H9 (cell line): ENCODE measurements around the gene RS1. TPM values are rescaled to one million over a fixed set of nuclear protein-coding genes. Genes with fewer than 3 reads are reported as not detected.

Source experiments
- DNase-seq: peaks from one replicate; pipeline ENCODE4 v3.0.0-alpha.2; 2017
- H2AFZ ChIP-seq: one replicate; pipeline ENCODE4 v1.6.1; 2013; ENCODE audit warnings: mild to moderate bottlenecking, low read length, control low read depth, moderate library complexity
- H2AK5ac ChIP-seq: 2 replicates; pipeline ENCODE4 v1.6.1; 2013; ENCODE audit warnings: low read length, control low read depth, mixed read lengths; ENCODE audit not compliant: insufficient read length
- H2BK120ac ChIP-seq: one replicate; pipeline ENCODE4 v1.6.1; 2013; ENCODE audit warnings: low read depth, mild to moderate bottlenecking, low read length, control low read depth, inconsistent platforms; ENCODE audit not compliant: poor library complexity, severe bottlenecking
- H2BK12ac ChIP-seq: 2 replicates; pipeline ENCODE4 v1.6.1; 2013; ENCODE audit warnings: low read length, control low read depth, mixed read lengths, low read depth; ENCODE audit not compliant: insufficient read length
- H2BK15ac ChIP-seq: 2 replicates; pipeline ENCODE4 v1.6.1; 2013; ENCODE audit warnings: low read depth, low read length, control low read depth
- H2BK20ac ChIP-seq: one replicate; pipeline ENCODE4 v1.6.1; 2013; ENCODE audit warnings: low read depth, mild to moderate bottlenecking, low read length, control low read depth, inconsistent platforms; ENCODE audit not compliant: poor library complexity, severe bottlenecking
- H2BK5ac ChIP-seq: 2 replicates; pipeline ENCODE4 v1.6.1; 2013; ENCODE audit warnings: low read length, control low read depth, mixed read lengths; ENCODE audit not compliant: insufficient read length
- H3K14ac ChIP-seq: 2 replicates; pipeline ENCODE4 v1.6.1; 2013; ENCODE audit warnings: low read length, control low read depth; ENCODE audit not compliant: insufficient read depth
- H3K18ac ChIP-seq: 2 replicates; pipeline ENCODE4 v1.6.1; 2013; ENCODE audit warnings: low read depth, mild to moderate bottlenecking, mixed read lengths, low read length, control low read depth; ENCODE audit not compliant: insufficient read length
- H3K23ac ChIP-seq: 2 replicates; pipeline ENCODE4 v1.6.1; 2013; ENCODE audit warnings: low read length, control low read depth, mixed read lengths, low read depth; ENCODE audit not compliant: insufficient read length
- H3K23me2 ChIP-seq: 2 replicates; pipeline ENCODE4 v1.6.1; 2013; ENCODE audit warnings: low read depth, mild to moderate bottlenecking, mixed read lengths, low read length, control low read depth; ENCODE audit not compliant: insufficient read length, poor library complexity, severe bottlenecking
- H3K27ac ChIP-seq: 2 replicates; pipeline ENCODE4 v1.5.1; 2013; ENCODE audit warnings: low read length, control low read depth, mixed read lengths, low read depth; ENCODE audit not compliant: insufficient read length
- H3K27me3 ChIP-seq: 2 replicates; pipeline ENCODE4 v1.6.1; 2013; ENCODE audit warnings: low read length, control low read depth, inconsistent platforms; ENCODE audit not compliant: insufficient read depth
- H3K4ac ChIP-seq: 2 replicates; pipeline ENCODE4 v1.6.1; 2013; ENCODE audit warnings: low read depth, mild to moderate bottlenecking, control low read depth, inconsistent platforms, low read length, moderate library complexity
- H3K4me1 ChIP-seq: 2 replicates; pipeline ENCODE4 v1.6.1; 2013; ENCODE audit warnings: low read length, control low read depth, inconsistent platforms; ENCODE audit not compliant: insufficient read depth
- H3K4me2 ChIP-seq: 2 replicates; pipeline ENCODE4 v1.6.1; 2013; ENCODE audit warnings: low read length, control low read depth, mixed read lengths; ENCODE audit not compliant: insufficient read length, insufficient read depth
- H3K56ac ChIP-seq: 2 replicates; pipeline ENCODE4 v1.6.1; 2013; ENCODE audit warnings: low read depth, mild to moderate bottlenecking, mixed read lengths, low read length, control low read depth; ENCODE audit not compliant: insufficient read length
- H3K79me1 ChIP-seq: 2 replicates; pipeline ENCODE4 v1.6.1; 2013; ENCODE audit warnings: low read depth, mild to moderate bottlenecking, moderate library complexity, low read length, control low read depth, inconsistent platforms; ENCODE audit not compliant: insufficient read depth, poor library complexity, severe bottlenecking
- H3K79me2 ChIP-seq: 2 replicates; pipeline ENCODE4 v1.6.1; 2013; ENCODE audit warnings: low read length, control low read depth, inconsistent platforms; ENCODE audit not compliant: insufficient read depth
- H3K9ac ChIP-seq: 2 replicates; pipeline ENCODE4 v1.6.1; 2013; ENCODE audit warnings: low read length, control low read depth, mixed read lengths; ENCODE audit not compliant: insufficient read length; ENCODE audit errors: extremely low read depth
- H3K9me3 ChIP-seq: one replicate; pipeline ENCODE4 v1.6.1; 2013; ENCODE audit warnings: low read depth, low read length, inconsistent platforms; ENCODE audit not compliant: control insufficient read depth
- H3T11ph ChIP-seq: one replicate; pipeline ENCODE4 v1.6.1; 2013; ENCODE audit warnings: mild to moderate bottlenecking, low read length, control low read depth, inconsistent platforms
- H4K20me1 ChIP-seq: one replicate; pipeline ENCODE4 v1.6.1; 2013; ENCODE audit not compliant: control insufficient read depth, insufficient read length, insufficient read depth
- H4K5ac ChIP-seq: 2 replicates; pipeline ENCODE4 v1.6.1; 2013; ENCODE audit warnings: low read depth, mild to moderate bottlenecking, mixed read lengths, low read length, control low read depth; ENCODE audit not compliant: insufficient read length
- H4K8ac ChIP-seq: replicated peaks from 2 replicates; pipeline ENCODE4 v1.6.1; 2013; ENCODE audit warnings: low read length, control low read depth, mixed read lengths, low read depth; ENCODE audit not compliant: insufficient read length
- H4K91ac ChIP-seq: 2 replicates; pipeline ENCODE4 v1.6.1; 2013; ENCODE audit warnings: low read depth, mild to moderate bottlenecking, moderate library complexity, mixed read lengths, low read length, control low read depth; ENCODE audit not compliant: insufficient read length
- H3K27ac Mint-ChIP-seq, 3 experiments: 2 replicates in 2 of 3; 3 replicates in 1 of 3; pipeline ENCODE4 v1.8.0; 2020 to 2021; ENCODE audit warnings: mixed read lengths in 3 of 3, mild to moderate bottlenecking in 1 of 3, moderate library complexity in 1 of 3
- H3K27me3 Mint-ChIP-seq: 2 replicates; pipeline ENCODE4 v1.8.0; 2021; ENCODE audit warnings: low read depth, mild to moderate bottlenecking, moderate library complexity, mixed read lengths
- H3K36me3 Mint-ChIP-seq, 3 experiments: 2 replicates in 2 of 3; 3 replicates in 1 of 3; pipeline ENCODE4 v1.8.0; 2020 to 2021; ENCODE audit warnings: low read depth in 3 of 3, mixed read lengths in 3 of 3; ENCODE audit not compliant: insufficient read depth in 1 of 3
- H3K4me1 Mint-ChIP-seq, 2 experiments: 2 replicates each; pipeline ENCODE4 v1.8.0; 2020; ENCODE audit warnings: mixed read lengths in 2 of 2
- H3K4me3 Mint-ChIP-seq, 2 experiments: 2 replicates in 1 of 2; 3 replicates in 1 of 2; pipeline ENCODE4 v1.8.0; 2020 to 2021; ENCODE audit warnings: mild to moderate bottlenecking in 2 of 2, mixed read lengths in 2 of 2, moderate library complexity in 1 of 2
- H3K9me3 Mint-ChIP-seq, 2 experiments: 2 replicates in 1 of 2; 3 replicates in 1 of 2; pipeline ENCODE4 v1.8.0; 2020; ENCODE audit warnings: mild to moderate bottlenecking in 2 of 2, mixed read lengths in 2 of 2, moderate library complexity in 1 of 2
- WGBS: extraction: QIAGEN DNeasy Blood & Tissue Kit; methylation state at CpG from one replicate; pipeline ENCODE4 v1.1.7; 2013; ENCODE audit warnings: missing lambda C conversion rate, low lambda C conversion rate, mixed read lengths; ENCODE audit not compliant: insufficient read length; ENCODE audit errors: extremely low coverage; 5-methylcytosine and 5-hydroxymethylcytosine counted together
- total RNA-seq: library from RNA; stranded (reverse); gene quantifications from 2 replicates; pipeline ENCODE4 v1.2.1, GENCODE V29; 2021
- TF ChIP-seq, protein P1 (sequence below): fragments of 200-600 bp; sonication (generic); conservative IDR thresholded peaks from 3 replicates; pipeline ENCODE4 v1.8.0; 2021; ENCODE audit warnings: antibody characterized with exemption, mild to moderate bottlenecking

RS1 gene
- total RNA-seq, 1 experiment from 2014 or later, result not detected

DNA sequence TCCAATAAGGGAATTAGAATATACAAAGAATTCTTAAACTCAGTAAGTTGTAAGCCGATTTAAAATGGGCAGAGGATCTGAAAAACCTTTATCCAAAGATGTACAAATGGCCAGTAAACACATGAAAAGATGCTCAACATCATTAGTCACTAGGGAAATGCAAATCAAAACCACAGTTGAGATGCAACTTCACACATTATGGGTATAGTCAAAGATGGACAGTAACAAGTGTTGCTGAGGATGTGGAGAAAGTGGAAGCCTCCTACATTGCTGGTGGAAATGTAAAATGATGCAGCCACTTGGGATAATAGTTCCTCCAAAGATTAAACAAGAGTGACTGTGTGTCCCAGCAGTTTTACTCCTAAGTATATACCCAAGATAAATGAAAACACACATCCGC, 32.6 kb downstream of the RS1 start:
- Mint-ChIP-seq H3K27me3 (no peaks in the 10 kb centered on the region), H3K27ac (no peak overlapping the region), H3K36me3 (peaks cover 16 to 28% (median 16%) of the 10 kb centered on the region in 3 experiments), H3K4me1 (peaks cover 4 to 6% of the 10 kb centered on the region in 2 experiments; a peak in 2 of 4 replicates), H3K9me3 (peaks cover 68 to 74% of the 10 kb centered on the region in 2 experiments), H3K4me3 (no peak overlapping the region)
- H3K4me1 ChIP-seq, result no peaks in the 10 kb centered on the region; the same call in 1 of the 2 replicates
- no peak overlapping the region for H3K18ac ChIP-seq
- no peak overlapping the region for H3K14ac ChIP-seq
- no peaks in the 10 kb centered on the region for H3K79me2 ChIP-seq
- no peak overlapping the region for H2BK15ac ChIP-seq
- H4K5ac ChIP-seq, result no peak overlapping the region
- no peak overlapping the region for H3K9ac ChIP-seq
- no peak overlapping the region for H4K91ac ChIP-seq
- DNase-seq, result no peak
- H3K23me2 ChIP-seq, result no peaks in the 10 kb centered on the region
- H3K56ac ChIP-seq, result no peak overlapping the region
- H4K20me1 ChIP-seq, result no peaks in the 10 kb centered on the region
- no CpG with 5 or more reads among the region's 2 CpGs for WGBS
- H2AFZ ChIP-seq, result no peak overlapping the region
- H3T11ph ChIP-seq, result no peak overlapping the region
- no peak overlapping the region for H3K4ac ChIP-seq
- no peak overlapping the region for H4K8ac ChIP-seq
- TF ChIP-seq, protein P1, sequence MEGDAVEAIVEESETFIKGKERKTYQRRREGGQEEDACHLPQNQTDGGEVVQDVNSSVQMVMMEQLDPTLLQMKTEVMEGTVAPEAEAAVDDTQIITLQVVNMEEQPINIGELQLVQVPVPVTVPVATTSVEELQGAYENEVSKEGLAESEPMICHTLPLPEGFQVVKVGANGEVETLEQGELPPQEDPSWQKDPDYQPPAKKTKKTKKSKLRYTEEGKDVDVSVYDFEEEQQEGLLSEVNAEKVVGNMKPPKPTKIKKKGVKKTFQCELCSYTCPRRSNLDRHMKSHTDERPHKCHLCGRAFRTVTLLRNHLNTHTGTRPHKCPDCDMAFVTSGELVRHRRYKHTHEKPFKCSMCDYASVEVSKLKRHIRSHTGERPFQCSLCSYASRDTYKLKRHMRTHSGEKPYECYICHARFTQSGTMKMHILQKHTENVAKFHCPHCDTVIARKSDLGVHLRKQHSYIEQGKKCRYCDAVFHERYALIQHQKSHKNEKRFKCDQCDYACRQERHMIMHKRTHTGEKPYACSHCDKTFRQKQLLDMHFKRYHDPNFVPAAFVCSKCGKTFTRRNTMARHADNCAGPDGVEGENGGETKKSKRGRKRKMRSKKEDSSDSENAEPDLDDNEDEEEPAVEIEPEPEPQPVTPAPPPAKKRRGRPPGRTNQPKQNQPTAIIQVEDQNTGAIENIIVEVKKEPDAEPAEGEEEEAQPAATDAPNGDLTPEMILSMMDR, result no peak
- no peaks in the 10 kb centered on the region for H3K27me3 ChIP-seq
- no peak overlapping the region for H3K23ac ChIP-seq
- no peak overlapping the region for H2AK5ac ChIP-seq
- H2BK20ac ChIP-seq, result no peak overlapping the region
- H2BK12ac ChIP-seq, result no peak overlapping the region
- H3K27ac ChIP-seq, result no peak overlapping the region
- no peak overlapping the region for H2BK5ac ChIP-seq
- no peak overlapping the region for H2BK120ac ChIP-seq
- H3K9me3 ChIP-seq, result peaks cover 45% of the 10 kb centered on the region
- no peaks in the 10 kb centered on the region for H3K79me1 ChIP-seq
- no peak overlapping the region for H3K4me2 ChIP-seq
